HG02798 (cell line): ENCODE results near the gene SENP1.
"Not testable (repeated sequence)": the region's sequence is repeated elsewhere in the genome, so short reads cannot be mapped to it uniquely, and the experiment has no call there.

Experiments used
- ATAC-seq: cut with Tn5 transposase; IDR thresholded peaks from one replicate; pipeline ENCODE4 v1.9.1; 2021; ENCODE audit warnings: mild to moderate bottlenecking; ENCODE audit not compliant: unreplicated experiment, poor library complexity

Gene SENP1

DNA sequence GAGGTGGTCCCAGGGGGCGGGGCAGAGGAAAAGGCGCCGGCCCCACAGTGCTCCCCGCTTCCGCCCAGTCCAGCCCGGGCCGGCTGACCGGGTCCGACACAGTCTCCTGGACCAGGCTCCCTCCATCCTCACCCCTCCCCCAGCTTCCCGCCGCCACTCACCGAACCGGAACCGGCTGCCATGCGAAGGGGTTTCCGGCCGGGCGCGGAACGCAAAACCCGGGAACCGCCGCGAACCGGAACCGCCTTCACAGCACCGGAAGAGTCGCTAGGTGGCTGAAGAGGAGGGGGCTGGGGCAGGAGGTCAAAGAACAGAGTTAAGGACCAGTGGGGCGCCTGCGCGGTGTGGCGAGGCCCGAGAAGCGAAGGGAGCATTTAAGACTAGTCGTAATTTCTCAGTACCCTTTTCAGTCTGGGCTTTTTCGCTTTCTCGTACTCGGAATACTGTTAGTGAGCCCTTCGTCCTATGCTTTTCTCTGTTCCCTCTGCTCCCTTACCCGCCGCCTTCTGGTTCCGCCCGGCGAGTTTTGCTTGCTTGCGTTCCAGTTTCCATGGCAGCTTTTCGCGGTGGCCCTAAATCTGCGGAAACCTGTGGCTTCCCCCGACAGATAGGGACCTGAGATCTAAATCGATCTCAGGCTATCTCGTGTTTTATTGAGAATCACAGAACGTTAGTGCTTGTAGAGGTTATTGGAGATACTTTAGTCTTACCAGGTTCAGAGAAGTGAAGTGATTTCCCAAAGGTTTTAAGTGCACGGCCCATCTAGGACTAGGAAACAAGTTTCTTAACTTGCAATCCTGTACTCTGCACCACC is at the start of gene SENP1:
TSS of gene SENP1 (minus strand) at position 213 of the 814 bp plus-strand sequence. CDS start 4,607 bp downstream, outside the sequence.
- peak; percentile 83 for ATAC-seq

- ATAC-seq: no peak
Observed at GRCh38 chr12:48151103-48151771, 45.4 kb upstream of the SENP1 start.

DNA sequence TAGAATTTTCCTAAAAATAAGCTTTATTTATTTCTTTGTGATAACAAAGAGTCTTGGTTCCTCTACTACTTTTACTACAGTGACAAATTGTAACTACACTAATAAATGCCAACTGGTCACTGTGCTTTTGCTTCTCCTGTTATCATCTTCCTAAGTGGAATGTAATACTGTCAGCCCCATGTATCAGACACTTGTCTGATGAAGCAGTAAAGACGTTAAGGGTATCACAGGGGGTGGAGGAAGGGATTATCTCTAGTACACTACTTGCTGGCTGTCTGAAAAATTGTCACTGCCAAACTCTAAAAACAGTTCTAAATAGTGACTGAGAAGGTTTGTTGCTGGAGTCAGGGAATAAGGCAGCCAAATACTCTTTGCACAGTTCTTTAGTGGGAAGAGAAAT is 40.1 kb upstream of the SENP1 start:
- ATAC-seq: no peak

DNA sequence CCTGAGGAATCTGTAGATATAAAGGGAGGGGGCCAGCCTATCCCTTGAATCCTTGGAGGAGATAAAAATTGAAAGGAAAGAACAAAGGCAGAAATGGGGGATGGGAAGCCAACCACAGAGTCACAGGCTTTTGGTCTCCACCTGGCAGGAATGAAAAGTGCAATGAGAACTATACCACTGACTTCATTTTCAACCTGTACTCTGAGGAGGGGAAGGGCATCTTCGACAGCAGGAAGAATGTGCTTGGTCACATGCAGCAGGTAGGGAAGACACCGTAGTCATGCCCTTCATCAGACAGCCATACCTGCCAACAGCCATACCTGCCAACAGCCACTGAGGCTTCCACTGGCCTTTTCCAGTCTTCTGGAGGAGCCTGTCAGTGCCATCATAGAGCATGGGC is 38.0 kb upstream of the SENP1 start:
- ATAC-seq: no peak

GRCh38 chr12:48142818-48143674 is 37.2 kb upstream of the SENP1 start:
- no peak for ATAC-seq

- no peak for ATAC-seq
Observed at GRCh38 chr12:48135027-48135426, 29.1 kb upstream of the SENP1 start.

DNA sequence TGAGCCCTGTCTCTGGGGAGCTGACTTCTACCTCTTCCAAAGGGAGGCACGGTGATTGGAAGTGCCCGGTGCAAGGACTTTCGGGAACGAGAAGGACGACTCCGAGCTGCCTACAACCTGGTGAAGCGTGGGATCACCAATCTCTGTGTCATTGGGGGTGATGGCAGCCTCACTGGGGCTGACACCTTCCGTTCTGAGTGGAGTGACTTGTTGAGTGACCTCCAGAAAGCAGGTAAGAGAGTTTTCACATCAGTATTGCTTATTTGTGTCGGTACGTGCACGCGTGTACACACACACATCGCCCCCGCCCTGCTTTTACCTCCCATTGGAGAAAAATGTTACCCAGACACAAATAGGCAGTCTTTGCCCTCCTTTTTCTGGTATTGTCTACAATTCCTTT is 26.9 kb upstream of the SENP1 start:
- no peak for ATAC-seq

GRCh38 chr12:48131517-48131916 is 25.6 kb upstream of the SENP1 start:
- ATAC-seq: no peak

- no peak for ATAC-seq
Observed at GRCh38 chr12:48129376-48129775, 23.5 kb upstream of the SENP1 start.

- ATAC-seq: no peak
Observed at GRCh38 chr12:48128800-48129199, 22.9 kb upstream of the SENP1 start.

DNA sequence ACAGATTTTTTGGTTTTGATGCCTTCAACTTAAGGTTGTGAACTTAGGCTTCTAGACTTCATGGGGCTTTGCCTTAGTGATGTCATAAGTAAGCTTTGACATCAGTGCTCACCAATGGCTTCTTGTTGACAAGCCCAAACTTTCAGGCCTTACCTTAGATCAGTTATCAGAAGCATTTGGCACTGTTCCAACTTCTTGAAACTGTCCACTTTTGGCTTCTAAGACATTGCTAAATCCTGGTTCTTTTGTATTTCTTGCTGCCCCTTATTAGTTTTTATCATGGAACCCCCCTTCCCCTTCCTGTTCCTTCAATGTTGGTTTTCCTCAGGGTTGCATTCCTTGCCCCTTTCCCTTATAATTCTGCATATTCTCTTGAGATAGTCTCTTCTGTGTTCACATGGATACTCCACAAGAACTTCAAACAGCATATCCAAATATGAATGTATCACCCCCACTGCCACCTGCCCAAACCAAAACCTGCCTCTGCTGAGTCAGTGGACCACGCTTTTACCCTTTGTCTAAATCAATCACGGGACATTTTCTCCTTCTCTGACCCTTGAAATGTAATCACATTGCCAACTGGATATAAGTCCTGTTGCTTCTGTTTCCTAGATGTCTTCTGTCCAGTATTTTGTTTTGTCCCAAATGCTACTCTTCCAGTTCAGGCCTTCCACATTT is 21.2 kb upstream of the SENP1 start:
- ATAC-seq: no peak

DNA sequence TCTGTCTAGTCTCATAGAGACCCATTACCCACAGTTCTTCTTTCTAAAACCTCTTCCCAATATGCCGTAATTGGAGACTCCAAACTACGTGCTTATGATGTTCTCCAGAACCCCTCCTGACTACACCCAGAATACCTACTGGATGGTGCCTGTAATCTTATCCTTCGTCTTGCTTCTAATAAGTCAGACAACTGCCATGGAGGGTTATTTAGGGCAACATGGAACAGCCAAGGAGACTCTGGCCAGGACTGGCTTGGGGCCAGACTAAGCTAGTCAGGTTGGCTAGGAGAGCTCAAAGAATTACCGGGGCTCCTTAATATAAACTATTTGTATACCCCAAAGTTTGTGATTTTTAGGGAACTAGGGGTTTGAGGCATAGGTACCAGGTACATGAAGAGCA is 20.1 kb upstream of the SENP1 start:
- no peak for ATAC-seq

DNA sequence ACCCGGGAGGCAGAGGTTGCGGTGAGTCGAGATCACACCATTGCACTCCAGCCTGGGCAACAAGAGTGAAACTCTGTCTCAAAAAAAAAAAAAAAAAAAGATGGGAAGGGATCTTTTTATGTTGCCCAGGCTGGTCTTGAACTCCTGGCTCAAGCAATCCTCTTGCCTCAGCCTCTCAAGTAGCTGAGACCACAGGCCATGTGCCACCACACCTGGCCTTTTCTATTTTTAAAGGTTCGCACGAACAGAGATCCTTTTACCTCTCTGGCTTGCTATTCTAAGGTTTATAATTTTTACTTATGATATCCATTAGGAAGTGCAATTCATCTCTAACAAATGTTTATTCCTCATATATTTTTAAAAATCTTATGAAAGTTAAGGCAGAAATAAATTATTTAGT is 19.7 kb upstream of the SENP1 start:
- ATAC-seq: not testable (repeated sequence)

DNA sequence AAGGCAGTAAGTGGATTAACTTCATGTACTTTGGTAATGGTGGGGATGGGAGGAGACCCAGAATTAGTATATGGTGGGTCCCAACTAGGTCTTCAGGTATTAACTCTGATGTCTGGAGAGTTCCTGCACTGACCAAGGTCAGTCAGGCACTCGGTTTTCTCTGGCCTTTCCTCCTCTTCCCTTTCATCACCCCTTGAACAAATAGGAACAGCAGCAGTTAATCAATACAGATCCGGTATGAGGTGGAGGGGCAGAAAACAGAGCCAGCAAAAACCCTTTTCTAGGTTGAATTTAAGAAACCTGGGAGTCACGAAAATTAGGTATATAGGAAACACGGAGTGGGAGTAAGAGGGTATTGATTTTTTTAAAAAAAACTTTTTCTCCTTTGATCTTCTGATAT is 17.3 kb upstream of the SENP1 start:
- no peak for ATAC-seq

- ATAC-seq: no peak
Observed at GRCh38 chr12:48122065-48122834, 16.4 kb upstream of the SENP1 start.

GRCh38 chr12:48121522-48121921 is 15.6 kb upstream of the SENP1 start:
- no peak for ATAC-seq

- ATAC-seq: no peak
Observed at GRCh38 chr12:48119834-48120195, 13.9 kb upstream of the SENP1 start.

DNA sequence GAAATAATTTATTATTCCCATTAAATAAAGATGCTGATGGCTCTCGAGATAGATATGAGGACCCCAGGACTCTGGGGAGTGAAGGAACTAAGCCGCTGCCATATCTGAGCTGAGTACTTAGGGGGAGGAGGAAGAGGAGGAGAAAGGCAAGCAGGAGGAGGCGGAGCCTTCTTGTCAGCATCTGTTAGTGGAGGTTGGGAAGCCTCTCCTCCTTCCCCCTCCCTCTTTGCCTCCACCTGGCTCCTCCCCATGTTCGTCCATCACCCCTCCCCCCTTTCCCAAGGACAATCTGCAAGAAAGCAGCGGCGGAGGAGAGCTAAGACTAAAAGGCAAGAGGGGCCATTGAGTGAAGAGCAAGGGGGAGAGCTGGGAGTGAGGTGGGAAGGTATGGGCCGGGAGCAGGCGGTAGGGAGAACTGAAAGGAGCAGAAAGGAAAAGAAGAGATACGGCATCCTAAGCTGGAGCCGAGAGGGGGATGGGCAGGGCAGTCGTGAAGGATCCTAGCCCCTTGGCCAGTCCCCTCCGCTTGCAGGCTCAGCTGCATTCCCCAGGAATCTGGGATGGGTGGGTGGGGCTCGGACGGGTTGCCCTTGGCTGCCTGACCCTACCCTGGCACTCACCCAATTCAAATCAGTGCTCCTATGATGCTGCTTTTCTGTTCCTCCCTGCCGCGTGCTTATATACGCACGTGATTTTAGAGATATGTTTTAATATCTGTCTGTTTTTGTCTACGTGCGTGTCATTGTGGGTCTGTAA is 13.4 kb upstream of the SENP1 start, which contains the start of gene PFKM:
TSS of gene PFKM (plus strand) at position 287 of the 756 bp plus-strand sequence. CDS start 3,411 bp downstream, outside the sequence.
- peak; percentile 100 for ATAC-seq
